ENCODE results near the gene C4BPA.

Gene C4BPA

GRCh38 chr1:207139616-207140015 lies 35.6 kb downstream of the C4BPA start:
- DNase-seq = no peak
- Histone ChIP-seq H3K27me3 (replicated peaks; ENCODE audit: control insufficient read depth, insufficient read depth, low read length, poor library complexity, severe bottlenecking) (no peaks in the 10 kb centered on the region), H3K9me3 (ENCODE audit: control insufficient read depth, low read length) (no peaks in the 10 kb centered on the region), H3K4me1 (ENCODE audit: control insufficient read depth, insufficient read depth, low read length, poor library complexity, severe bottlenecking) (no peaks in the 10 kb centered on the region), H3K4me3 (ENCODE audit: insufficient read depth, low read depth, low read length, poor library complexity, severe bottlenecking) (no peak overlapping the region), H3K27ac (ENCODE audit: insufficient read depth, low read length, poor library complexity, severe bottlenecking) (no peak overlapping the region), H3K36me3 (ENCODE audit: control insufficient read depth, insufficient read depth, low read length) (no peaks in the 10 kb centered on the region)

- Histone ChIP-seq H3K27ac (ENCODE audit: insufficient read depth, low read length, poor library complexity, severe bottlenecking) (no peak overlapping the region), H3K9me3 (ENCODE audit: control insufficient read depth, low read length) (no peaks in the 10 kb centered on the region), H3K4me1 (ENCODE audit: control insufficient read depth, insufficient read depth, low read length, poor library complexity, severe bottlenecking) (no peaks in the 10 kb centered on the region), H3K36me3 (ENCODE audit: control insufficient read depth, insufficient read depth, low read length) (no peaks in the 10 kb centered on the region), H3K27me3 (replicated peaks; ENCODE audit: control insufficient read depth, insufficient read depth, low read length, poor library complexity, severe bottlenecking) (no peaks in the 10 kb centered on the region), H3K4me3 (ENCODE audit: insufficient read depth, low read depth, low read length, poor library complexity, severe bottlenecking) (no peak overlapping the region)
- DNase-seq = no peak
Measured at GRCh38 chr1:207140536-207140935, 36.5 kb downstream of the C4BPA start.

GRCh38 chr1:207145401-207146058 lies 41.5 kb downstream of the C4BPA start:
- Histone ChIP-seq H3K27me3 (replicated peaks; ENCODE audit: control insufficient read depth, insufficient read depth, low read length, poor library complexity, severe bottlenecking) (no peaks in the 10 kb centered on the region), H3K27ac (ENCODE audit: insufficient read depth, low read length, poor library complexity, severe bottlenecking) (no peak overlapping the region), H3K4me3 (ENCODE audit: insufficient read depth, low read depth, low read length, poor library complexity, severe bottlenecking) (no peak overlapping the region), H3K4me1 (ENCODE audit: control insufficient read depth, insufficient read depth, low read length, poor library complexity, severe bottlenecking) (no peaks in the 10 kb centered on the region), H3K36me3 (ENCODE audit: control insufficient read depth, insufficient read depth, low read length) (no peaks in the 10 kb centered on the region), H3K9me3 (ENCODE audit: control insufficient read depth, low read length) (no peaks in the 10 kb centered on the region)
- DNase-seq = no peak

GRCh38 chr1:207151920-207152319 lies 47.9 kb downstream of the C4BPA start:
- Histone ChIP-seq H3K4me1 (ENCODE audit: control insufficient read depth, insufficient read depth, low read length, poor library complexity, severe bottlenecking) (no peaks in the 10 kb centered on the region), H3K27me3 (replicated peaks; ENCODE audit: control insufficient read depth, insufficient read depth, low read length, poor library complexity, severe bottlenecking) (no peaks in the 10 kb centered on the region), H3K27ac (ENCODE audit: insufficient read depth, low read length, poor library complexity, severe bottlenecking) (no peak overlapping the region), H3K9me3 (ENCODE audit: control insufficient read depth, low read length) (peaks cover 7% of the 10 kb centered on the region), H3K36me3 (ENCODE audit: control insufficient read depth, insufficient read depth, low read length) (no peaks in the 10 kb centered on the region), H3K4me3 (ENCODE audit: insufficient read depth, low read depth, low read length, poor library complexity, severe bottlenecking) (no peak overlapping the region)
- no peak for DNase-seq

- no peaks in the 10 kb centered on the region for H3K36me3 ChIP-seq (ENCODE audit: control insufficient read depth, insufficient read depth, low read length)
- H3K4me1 ChIP-seq (ENCODE audit: control insufficient read depth, insufficient read depth, low read length, poor library complexity, severe bottlenecking) = no peaks in the 10 kb centered on the region
- no peaks in the 10 kb centered on the region for H3K27me3 ChIP-seq (replicated peaks; ENCODE audit: control insufficient read depth, insufficient read depth, low read length, poor library complexity, severe bottlenecking)
- no peak overlapping the region for H3K4me3 ChIP-seq (ENCODE audit: insufficient read depth, low read depth, low read length, poor library complexity, severe bottlenecking)
- no peak overlapping the region for H3K27ac ChIP-seq (ENCODE audit: insufficient read depth, low read length, poor library complexity, severe bottlenecking)
- DNase-seq = no peak
- peaks cover 7% of the 10 kb centered on the region for H3K9me3 ChIP-seq (ENCODE audit: control insufficient read depth, low read length)
Measured at GRCh38 chr1:207152792-207153468, 48.9 kb downstream of the C4BPA start.

GRCh38 chr1:207155028-207155427 lies 51.0 kb downstream of the C4BPA start:
- Histone ChIP-seq H3K4me1 (ENCODE audit: control insufficient read depth, insufficient read depth, low read length, poor library complexity, severe bottlenecking) (no peaks in the 10 kb centered on the region), H3K4me3 (ENCODE audit: insufficient read depth, low read depth, low read length, poor library complexity, severe bottlenecking) (no peak overlapping the region), H3K27ac (ENCODE audit: insufficient read depth, low read length, poor library complexity, severe bottlenecking) (no peak overlapping the region), H3K9me3 (ENCODE audit: control insufficient read depth, low read length) (peaks cover 7% of the 10 kb centered on the region), H3K27me3 (replicated peaks; ENCODE audit: control insufficient read depth, insufficient read depth, low read length, poor library complexity, severe bottlenecking) (peaks cover 3% of the 10 kb centered on the region), H3K36me3 (ENCODE audit: control insufficient read depth, insufficient read depth, low read length) (no peaks in the 10 kb centered on the region)
- DNase-seq = no peak

GRCh38 chr1:207156095-207156494 lies 52.1 kb downstream of the C4BPA start:
- H3K27me3 ChIP-seq (replicated peaks; ENCODE audit: control insufficient read depth, insufficient read depth, low read length, poor library complexity, severe bottlenecking) = peaks cover 3% of the 10 kb centered on the region
- no peaks in the 10 kb centered on the region for H3K4me1 ChIP-seq (ENCODE audit: control insufficient read depth, insufficient read depth, low read length, poor library complexity, severe bottlenecking)
- H3K9me3 ChIP-seq (ENCODE audit: control insufficient read depth, low read length) = peaks cover 7% of the 10 kb centered on the region
- no peak overlapping the region for H3K27ac ChIP-seq (ENCODE audit: insufficient read depth, low read length, poor library complexity, severe bottlenecking)
- DNase-seq = no peak
- H3K36me3 ChIP-seq (ENCODE audit: control insufficient read depth, insufficient read depth, low read length) = no peaks in the 10 kb centered on the region
- no peak overlapping the region for H3K4me3 ChIP-seq (ENCODE audit: insufficient read depth, low read depth, low read length, poor library complexity, severe bottlenecking)

- H3K36me3 ChIP-seq (ENCODE audit: control insufficient read depth, insufficient read depth, low read length) = no peaks in the 10 kb centered on the region
- DNase-seq = no peak
- no peaks in the 10 kb centered on the region for H3K4me1 ChIP-seq (ENCODE audit: control insufficient read depth, insufficient read depth, low read length, poor library complexity, severe bottlenecking)
- H3K9me3 ChIP-seq (ENCODE audit: control insufficient read depth, low read length) = peaks cover 4% of the 10 kb centered on the region
- no peak overlapping the region for H3K4me3 ChIP-seq (ENCODE audit: insufficient read depth, low read depth, low read length, poor library complexity, severe bottlenecking)
- peaks cover 3% of the 10 kb centered on the region for H3K27me3 ChIP-seq (replicated peaks; ENCODE audit: control insufficient read depth, insufficient read depth, low read length, poor library complexity, severe bottlenecking)
- H3K27ac ChIP-seq (ENCODE audit: insufficient read depth, low read length, poor library complexity, severe bottlenecking) = no peak overlapping the region
Measured at GRCh38 chr1:207156826-207157225, 52.8 kb downstream of the C4BPA start.

- no peaks in the 10 kb centered on the region for H3K27me3 ChIP-seq (replicated peaks; ENCODE audit: control insufficient read depth, insufficient read depth, low read length, poor library complexity, severe bottlenecking)
- no peak overlapping the region for H3K27ac ChIP-seq (ENCODE audit: insufficient read depth, low read length, poor library complexity, severe bottlenecking)
- no peaks in the 10 kb centered on the region for H3K36me3 ChIP-seq (ENCODE audit: control insufficient read depth, insufficient read depth, low read length)
- H3K9me3 ChIP-seq (ENCODE audit: control insufficient read depth, low read length) = no peaks in the 10 kb centered on the region
- no peaks in the 10 kb centered on the region for H3K4me1 ChIP-seq (ENCODE audit: control insufficient read depth, insufficient read depth, low read length, poor library complexity, severe bottlenecking)
- no peak for DNase-seq
- no peak overlapping the region for H3K4me3 ChIP-seq (ENCODE audit: insufficient read depth, low read depth, low read length, poor library complexity, severe bottlenecking)
Measured at GRCh38 chr1:207164086-207164485, 60.1 kb downstream of the C4BPA start.

GRCh38 chr1:207172321-207172720 lies 68.3 kb downstream of the C4BPA start:
- H3K36me3 ChIP-seq (ENCODE audit: control insufficient read depth, insufficient read depth, low read length) = no peaks in the 10 kb centered on the region
- DNase-seq = no peak
- no peaks in the 10 kb centered on the region for H3K27me3 ChIP-seq (replicated peaks; ENCODE audit: control insufficient read depth, insufficient read depth, low read length, poor library complexity, severe bottlenecking)
- H3K27ac ChIP-seq (ENCODE audit: insufficient read depth, low read length, poor library complexity, severe bottlenecking) = no peak overlapping the region
- no peaks in the 10 kb centered on the region for H3K4me1 ChIP-seq (ENCODE audit: control insufficient read depth, insufficient read depth, low read length, poor library complexity, severe bottlenecking)
- H3K4me3 ChIP-seq (ENCODE audit: insufficient read depth, low read depth, low read length, poor library complexity, severe bottlenecking) = no peak overlapping the region
- no peaks in the 10 kb centered on the region for H3K9me3 ChIP-seq (ENCODE audit: control insufficient read depth, low read length)

All from effector memory CD4-positive, alpha-beta T cell (primary cell).